NCI-H345 treated with DMSO at 0.1 percent for 48 hours (cell line): ENCODE results near the gene PROSER3.
"Not testable (repeated sequence)": the region's sequence is repeated elsewhere in the genome, so short reads cannot be mapped to it uniquely, and the experiment has no call there.

Experiments
- DNase-seq: peaks from one replicate; lab custom pipeline; 2025; ENCODE audit not compliant: unreplicated experiment; lab: John Stamatoyannopoulos, UW

Gene PROSER3

DNA sequence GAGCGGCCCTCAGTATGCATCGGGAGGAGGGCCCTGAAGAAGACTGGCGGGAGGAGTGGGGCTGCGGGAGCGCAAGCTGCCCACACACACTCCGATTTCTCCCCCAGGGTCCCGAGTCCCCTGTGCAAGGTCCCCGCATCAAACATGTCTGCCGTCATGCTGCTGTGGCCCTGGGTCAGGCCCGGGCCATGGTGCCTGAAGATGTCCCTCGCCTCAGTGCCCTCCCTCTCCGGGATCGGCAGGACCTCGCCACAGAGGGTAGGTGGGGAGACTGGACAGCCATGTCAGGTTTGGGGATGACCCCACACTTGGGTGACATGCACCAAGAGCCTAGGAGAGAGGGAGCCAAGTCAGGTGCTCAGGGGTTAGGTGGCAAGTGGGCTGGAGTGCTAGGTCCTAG, 35.5 kb upstream of the PROSER3 start:
- DNase-seq = no peak

DNA sequence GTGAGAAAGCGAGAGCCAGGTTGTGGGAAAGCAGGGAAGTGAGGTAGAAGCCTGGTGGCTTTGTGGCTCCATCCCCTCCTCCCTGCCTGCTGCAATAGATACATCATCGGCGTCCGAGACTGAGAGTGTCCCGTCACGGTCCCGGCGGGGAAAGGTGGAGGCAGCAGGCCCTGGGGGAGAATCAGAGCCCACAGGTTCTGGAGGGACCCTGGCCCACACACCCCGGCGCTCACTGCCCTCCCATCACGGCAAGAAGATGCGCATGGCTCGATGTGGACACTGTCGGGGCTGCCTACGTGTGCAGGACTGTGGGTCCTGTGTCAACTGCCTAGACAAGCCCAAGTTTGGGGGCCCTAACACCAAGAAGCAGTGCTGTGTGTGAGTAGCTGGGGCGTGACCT, 35.1 kb upstream of the PROSER3 start:
- no peak for DNase-seq

DNA sequence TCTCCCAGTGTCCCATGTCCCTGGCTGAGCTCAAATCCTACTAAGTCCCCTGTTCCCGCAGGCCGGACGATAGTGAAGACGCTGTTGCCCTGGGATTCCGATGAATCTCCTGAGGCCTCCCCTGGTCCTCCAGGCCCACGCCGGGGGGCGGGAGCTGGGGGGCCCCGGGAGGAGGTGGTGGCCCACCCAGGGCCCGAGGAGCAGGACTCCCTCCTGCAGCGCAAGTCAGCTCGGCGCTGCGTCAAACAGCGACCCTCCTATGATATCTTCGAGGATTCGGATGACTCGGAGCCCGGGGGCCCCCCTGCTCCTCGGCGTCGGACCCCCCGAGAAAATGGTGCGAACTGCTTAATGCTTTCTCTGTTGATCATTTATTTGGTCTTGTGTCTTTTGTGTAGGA, 34.3 kb upstream of the PROSER3 start:
- no peak for DNase-seq

DNA sequence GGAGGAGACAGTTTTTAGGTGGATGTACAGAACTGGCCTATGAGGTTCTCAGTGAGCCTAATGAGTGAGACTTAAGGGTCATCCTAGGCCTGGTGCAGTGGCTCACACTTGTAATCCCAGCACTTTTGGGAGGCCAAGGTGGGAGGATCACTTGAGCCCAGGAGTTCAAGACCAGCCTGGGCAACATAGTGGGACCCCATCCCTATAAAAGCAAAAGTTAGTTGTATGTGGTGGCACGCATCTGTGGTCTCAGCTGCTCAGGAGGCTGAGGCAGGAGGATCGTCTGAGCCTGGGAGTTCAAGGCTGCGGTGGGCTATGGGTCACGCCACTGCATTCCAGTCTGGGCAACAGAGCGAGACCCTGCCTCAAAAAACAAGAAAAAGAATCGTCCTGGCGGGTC, 33.8 kb upstream of the PROSER3 start:
- not testable (repeated sequence) for DNase-seq

DNA sequence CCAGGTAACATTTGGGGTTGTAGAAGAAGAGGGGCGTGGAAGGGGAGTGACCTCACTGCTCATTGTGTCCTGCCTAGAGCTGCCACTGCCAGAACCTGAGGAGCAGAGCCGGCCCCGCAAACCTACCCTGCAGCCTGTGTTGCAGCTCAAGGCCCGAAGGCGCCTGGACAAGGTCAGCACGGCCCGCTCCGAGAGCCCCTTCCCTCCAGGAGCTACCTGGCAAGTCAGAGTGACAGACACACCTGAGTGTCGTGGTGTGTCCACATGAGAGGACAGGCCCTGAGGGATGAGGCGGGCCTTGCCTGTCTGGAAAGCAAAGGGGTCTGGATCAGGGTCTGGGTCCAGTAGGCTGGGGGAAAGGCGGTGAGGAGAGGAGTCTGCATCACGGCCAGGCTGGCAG, 33.4 kb upstream of the PROSER3 start:
- no peak for DNase-seq

DNA sequence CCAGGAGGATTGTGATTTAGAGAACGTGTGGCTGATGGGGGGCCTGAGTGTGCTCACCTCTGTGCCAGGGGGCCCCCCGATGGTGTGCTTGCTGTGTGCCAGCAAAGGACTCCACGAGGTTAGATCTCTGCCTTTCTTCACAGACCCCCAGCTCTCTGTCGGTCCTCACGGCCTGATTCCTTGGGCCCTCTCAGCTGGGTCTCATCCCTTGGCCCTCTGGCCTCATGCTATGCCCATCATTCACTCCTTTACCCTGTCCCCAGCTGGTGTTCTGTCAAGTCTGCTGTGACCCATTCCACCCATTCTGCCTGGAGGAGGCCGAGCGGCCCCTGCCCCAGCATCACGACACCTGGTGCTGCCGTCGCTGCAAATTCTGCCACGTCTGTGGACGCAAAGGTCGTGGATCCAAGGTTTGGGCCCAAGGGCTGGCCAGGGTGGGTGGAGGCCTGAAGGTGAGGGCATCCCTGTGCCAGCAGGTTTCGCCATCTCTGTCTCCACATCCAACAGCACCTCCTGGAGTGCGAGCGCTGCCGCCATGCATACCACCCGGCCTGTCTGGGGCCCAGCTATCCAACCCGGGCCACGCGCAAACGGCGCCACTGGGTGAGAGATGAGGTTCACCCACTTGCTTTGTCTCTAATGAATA, 32.6 kb upstream of the PROSER3 start:
- DNase-seq = no peak

DNA sequence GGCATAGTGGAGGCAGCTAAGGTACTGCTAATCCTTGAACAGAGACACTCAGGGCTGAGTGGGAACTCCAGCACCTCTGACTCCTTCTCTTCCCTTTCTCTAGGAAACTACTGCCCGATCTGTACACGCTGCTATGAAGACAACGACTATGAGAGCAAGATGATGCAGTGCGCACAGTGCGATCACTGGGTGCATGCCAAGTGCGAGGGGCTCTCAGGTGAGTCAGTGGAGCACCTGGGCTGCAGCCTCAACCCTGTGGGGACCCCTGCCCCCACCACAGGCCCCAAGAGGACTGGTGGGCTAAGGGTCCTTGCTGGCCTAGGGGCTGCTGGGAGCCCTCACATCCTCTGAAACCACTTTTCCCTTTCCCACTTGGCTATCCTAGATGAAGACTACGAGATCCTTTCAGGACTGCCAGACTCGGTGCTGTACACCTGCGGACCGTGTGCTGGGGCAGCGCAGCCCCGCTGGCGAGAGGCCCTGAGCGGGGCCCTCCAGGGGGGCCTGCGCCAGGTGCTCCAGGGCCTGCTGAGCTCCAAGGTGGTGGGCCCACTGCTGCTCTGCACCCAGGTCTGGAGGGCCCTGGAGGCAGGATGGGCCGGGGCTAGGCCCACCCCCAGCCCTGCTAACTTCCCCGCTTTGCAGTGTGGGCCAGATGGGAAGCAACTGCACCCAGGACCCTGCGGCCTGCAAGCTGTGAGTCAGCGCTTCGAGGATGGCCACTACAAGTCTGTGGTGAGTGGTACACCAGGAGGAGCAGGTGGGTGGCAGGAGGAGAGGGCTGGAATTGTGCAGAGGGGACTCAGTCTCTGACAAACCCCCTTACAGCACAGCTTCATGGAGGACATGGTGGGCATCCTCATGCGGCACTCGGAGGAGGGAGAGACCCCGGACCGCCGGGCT, 30.7 kb upstream of the PROSER3 start:
- no peak for DNase-seq

DNA sequence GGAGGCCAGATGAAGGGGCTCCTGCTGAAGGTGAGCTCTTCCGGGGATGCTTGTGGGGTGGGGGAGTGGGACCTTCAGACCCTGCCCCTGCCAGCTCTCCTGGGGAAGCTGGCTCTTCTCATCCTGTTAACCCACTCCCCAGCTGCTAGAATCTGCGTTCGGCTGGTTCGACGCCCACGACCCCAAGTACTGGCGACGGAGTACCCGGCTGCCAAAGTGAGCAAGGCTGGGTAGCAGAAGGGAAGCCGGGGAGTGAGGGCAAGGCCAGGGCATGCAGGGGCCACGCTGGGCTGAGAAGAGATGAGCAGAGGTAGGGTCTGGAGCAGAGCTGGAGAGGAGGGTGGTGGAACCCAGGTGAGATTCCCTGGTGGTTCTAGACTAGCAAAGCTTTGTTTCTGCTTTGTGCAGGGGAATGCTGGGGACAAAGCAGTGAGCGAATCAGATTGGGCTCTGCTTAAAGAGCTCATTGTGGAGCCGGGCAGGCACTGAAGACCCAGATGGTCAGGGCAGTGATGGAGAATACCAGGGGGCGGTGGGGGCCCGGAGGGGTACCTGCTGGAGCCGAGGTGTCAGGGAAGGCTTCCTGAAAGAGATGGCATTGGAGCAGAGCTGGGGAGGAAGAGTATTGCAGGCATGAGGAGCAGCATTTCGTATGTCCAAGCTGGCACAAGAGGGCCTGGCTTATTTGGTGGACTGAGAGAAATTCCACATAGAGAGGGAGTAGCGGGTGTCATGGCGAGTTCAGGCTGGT, 29.8 kb upstream of the PROSER3 start:
- DNase-seq = no peak

DNA sequence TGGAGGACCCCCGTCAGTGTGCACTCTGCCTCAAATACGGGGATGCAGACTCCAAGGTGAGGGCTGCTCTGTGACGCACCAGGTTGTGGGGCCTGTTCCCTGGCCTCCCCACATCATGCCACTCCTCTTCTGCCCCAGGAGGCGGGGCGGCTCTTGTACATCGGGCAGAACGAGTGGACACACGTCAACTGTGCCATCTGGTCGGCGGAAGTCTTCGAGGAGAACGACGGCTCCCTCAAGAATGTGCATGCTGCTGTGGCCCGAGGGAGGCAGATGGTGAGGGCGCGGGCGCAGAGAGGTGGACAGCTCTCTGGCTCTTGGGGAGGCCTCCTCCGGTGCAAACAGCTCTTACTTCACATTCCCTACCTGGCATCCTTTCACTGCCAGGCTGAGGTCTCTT, 29.0 kb upstream of the PROSER3 start:
- DNase-seq = no peak

DNA sequence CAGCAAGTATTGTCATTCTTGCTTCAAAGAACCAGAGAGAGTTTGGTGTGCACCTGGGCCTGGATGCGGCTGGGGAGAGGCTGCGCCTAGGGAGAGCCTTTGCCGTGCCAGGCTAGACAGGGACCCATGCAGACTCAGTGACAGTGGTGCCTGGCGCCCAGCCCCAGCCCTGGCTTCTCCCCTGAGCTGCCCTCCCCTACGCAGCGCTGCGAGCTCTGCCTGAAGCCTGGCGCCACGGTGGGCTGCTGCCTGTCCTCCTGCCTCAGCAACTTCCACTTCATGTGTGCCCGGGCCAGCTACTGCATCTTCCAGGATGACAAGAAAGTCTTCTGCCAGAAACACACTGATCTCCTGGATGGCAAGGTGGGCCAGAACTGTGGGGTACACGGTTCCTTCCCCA, 28.2 kb upstream of the PROSER3 start:
- DNase-seq = no peak

DNA sequence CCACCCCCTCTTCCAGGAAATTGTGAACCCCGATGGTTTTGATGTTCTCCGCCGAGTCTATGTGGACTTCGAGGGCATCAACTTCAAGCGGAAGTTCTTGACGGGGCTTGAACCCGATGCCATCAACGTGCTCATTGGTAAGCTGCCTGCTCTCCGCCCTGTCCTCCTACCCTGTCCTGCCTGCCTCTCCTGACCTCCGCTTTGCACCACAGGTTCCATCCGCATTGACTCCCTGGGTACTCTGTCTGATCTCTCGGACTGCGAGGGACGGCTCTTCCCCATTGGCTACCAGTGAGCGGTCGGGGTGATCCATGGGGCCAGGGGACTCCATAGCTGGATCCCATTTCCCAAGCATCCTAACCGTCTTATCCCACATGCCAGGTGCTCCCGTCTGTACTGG, 27.6 kb upstream of the PROSER3 start:
- DNase-seq = no peak

DNA sequence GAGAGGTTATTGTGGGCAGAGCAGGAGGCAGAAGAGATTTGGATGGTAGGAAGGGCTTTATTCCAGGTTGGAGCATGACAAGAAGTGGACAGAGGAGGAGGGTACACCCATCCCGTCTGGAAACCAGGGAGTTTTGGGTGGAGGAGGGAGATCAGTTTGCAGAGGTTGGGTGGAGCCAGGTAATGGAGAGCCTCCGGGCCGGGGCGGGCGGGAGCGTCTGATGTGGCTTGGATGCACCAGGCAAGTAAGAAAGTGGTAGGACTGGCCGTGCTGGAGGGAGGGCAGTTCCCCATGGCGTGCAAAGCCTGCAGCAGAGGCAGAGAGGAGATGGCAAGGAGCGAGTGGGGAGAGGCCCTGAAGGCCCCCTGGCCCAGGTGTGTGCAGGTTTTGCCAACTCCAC, 26.6 kb upstream of the PROSER3 start:
- no peak for DNase-seq

DNA sequence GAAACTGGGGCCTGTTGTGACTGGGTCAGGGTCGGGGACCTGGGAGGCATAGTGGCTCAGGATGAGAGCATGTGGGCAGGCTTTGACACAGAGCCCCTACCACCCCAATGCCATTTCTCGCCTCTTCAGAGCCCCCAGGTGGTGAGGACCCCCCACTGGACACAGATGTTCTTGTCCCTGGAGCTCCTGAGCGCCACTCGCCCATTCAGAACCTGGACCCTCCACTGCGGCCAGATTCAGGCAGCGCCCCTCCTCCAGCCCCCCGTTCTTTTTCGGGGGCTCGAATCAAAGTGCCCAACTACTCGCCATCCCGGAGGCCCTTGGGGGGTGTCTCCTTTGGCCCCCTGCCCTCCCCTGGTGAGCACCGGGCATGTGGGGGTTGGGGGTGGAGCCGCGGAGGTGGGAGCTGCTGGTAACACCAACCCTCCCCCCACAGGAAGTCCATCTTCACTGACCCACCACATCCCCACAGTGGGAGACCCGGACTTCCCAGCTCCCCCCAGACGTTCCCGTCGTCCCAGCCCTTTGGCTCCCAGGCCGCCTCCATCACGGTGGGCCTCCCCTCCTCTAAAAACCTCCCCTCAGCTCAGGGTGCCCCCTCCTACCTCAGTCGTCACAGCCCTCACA, 26.1 kb upstream of the PROSER3 start:
- DNase-seq = no peak

DNA sequence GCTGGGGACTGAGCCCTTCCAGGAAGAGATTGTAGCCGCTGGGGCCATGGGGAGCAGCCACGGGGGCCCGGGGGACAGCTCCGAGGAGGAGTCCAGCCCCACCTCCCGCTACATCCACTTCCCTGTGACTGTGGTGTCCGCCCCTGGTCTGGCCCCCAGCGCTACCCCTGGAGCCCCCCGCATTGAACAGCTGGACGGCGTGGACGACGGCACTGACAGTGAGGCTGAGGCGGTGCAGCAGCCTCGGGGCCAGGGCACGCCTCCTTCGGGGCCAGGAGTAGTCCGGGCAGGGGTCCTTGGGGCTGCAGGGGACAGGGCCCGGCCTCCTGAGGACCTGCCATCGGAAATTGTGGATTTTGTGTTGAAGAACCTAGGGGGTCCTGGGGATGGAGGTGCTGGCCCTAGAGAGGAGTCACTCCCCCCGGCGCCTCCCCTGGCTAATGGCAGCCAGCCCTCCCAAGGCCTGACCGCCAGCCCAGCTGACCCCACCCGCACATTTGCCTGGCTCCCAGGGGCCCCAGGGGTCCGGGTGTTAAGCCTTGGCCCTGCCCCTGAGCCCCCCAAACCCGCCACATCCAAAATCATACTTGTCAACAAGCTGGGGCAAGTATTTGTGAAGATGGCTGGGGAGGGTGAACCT, 25.3 kb upstream of the PROSER3 start:
- no peak for DNase-seq

DNA sequence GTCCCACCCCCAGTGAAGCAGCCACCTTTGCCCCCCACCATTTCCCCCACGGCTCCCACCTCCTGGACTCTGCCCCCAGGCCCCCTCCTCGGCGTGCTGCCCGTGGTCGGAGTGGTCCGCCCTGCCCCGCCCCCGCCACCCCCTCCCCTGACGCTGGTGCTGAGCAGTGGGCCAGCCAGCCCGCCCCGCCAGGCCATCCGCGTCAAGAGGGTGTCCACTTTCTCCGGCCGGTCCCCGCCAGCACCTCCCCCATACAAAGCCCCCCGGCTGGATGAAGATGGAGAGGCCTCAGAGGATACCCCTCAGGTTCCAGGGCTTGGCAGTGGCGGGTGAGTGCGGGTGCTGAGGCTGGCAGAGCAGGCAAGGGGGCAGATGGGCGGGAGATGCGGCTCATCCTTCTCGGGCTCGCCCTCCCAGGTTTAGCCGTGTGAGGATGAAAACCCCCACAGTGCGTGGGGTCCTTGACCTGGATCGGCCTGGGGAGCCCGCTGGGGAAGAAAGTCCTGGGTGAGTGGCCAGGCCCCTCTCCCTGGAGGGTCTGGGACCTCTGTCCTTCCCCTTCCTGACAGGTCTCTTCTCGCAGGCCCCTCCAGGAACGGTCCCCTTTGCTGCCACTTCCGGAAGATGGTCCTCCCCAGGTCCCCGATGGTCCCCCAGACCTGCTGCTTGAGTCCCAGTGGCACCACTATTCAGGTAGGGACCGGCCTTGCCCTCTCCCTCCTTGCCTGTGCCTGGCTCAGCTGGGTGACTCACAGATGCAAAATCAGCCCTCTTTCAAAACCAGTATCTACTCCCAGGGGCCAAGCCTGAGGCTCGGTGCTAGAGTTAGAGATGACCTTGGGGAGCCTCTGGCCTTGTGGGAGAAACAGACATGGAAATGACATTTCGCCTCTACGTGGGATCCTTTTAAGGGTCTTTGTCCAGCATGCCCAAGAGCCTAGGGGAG, 24.5 kb upstream of the PROSER3 start:
- no peak for DNase-seq

DNA sequence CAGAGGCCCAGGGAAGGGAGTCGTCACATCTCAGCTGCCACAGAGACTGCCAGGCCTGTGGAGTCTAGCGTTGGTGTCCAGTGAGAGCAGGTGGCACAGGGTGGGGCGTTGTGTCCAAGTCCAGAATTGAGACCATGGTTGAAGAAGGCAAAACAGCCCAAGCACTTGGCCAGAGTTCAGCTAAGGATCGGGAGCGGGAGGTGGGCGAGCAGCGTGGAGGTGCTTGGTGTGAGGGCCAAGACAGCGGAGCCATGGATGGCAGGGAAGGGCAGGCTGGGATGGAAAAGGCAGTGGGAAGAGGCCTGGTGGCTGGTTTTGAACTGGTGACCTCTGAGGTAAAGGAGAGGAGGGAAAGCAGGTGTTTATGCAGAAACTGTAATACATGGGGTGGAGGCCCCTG, 23.7 kb upstream of the PROSER3 start:
- DNase-seq = no peak

DNA sequence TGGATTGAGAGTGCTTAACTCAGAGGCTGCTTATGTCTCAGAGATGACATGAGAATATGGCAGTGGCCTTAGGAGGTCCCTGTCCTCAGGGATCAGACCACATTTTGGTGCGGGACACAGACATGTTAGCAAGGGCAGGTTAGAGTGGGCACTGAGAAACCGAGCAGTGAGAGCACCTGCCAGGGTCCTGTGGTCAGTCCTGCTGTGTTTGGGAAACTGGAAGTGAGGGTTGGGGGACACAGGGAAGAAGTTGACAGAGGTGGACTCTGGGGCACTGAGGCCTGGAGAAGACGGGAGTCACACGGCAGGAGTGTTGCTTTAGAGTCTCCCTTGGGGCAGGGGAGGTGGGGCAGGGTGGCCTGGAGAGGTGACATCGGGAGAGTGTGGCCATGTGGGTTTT, 23.1 kb upstream of the PROSER3 start:
- no peak for DNase-seq

DNA sequence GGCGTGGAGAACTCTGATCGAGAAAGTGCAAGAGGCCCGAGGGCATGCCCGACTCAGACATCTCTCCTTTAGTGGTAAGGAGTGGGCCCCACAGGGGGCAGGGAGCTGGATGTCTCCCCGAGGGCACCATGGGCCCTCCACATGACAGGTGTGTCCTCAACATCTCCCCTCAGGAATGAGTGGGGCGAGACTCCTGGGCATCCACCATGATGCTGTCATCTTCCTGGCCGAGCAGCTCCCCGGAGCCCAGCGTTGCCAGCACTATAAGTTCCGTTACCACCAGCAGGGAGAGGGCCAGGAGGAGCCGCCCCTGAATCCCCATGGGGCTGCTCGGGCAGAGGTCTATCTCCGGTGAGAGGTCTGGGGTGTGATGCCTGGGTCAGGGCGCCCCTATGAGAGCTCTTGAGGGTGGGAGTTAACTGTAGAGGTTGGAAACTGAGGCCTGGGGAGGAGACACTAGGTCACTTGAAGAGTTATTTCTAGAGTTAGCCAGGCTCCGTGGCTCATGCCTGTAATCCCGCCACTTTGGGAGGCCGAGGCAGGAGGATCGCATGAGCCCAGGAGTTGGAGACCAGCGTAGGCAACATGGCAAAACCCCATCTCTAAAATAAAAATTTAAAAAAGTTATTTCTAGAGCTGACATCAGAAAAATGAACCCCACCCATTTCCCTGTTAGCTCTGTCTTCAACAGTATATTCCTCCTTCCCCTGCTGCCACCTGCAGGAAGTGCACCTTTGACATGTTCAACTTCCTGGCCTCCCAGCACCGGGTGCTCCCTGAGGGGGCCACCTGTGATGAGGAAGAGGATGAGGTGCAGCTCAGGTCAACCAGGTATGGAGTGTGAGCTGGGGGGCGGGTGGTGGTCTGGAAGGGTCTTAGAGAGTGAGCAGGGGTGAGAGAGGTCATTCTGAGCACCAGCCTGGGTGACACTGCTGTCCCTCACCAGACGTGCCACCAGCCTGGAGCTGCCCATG, 20.8 kb upstream of the PROSER3 start:
- DNase-seq = no peak
